ENCODE data around the gene KRT78.
"Not testable (repeated sequence)": the region's sequence is repeated elsewhere in the genome, so short reads cannot be mapped to it uniquely, and the experiment has no call there.

Gene KRT78

DNA sequence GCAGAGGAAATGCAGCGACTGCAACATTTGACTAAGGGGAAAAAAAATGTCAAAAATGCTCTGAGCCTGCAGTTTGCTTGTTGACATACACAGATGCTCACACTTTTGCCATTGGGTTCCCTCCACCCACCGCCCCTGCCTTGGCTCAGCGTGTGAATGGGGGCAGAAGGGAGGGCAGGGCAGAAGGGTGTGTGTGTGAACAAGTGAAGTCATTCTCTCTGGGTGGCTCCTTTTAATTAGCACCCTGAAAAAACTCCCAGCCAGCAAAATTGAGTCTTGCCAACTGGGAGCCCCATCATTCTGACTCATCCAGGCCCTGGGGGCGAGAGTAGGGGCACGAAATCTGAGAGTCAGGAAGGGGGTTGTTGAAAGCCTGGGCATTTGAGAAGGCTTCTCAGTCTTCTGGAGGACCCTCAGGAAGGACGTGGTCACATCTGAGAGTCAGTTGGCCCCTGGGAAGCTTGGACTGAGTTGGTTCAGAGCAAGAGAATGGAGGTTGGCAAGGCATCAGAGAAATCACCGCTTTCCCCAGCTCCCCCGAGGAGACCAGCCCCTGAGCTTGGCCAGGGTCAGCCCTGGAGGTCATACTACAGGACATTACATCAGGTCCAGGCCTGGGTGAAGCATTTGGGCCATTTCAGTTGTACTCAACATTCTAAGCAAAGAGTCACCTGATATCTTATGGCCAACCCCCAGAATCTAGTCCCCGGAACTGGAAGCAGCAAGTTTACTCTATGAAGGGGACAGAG lies 22.7 kb upstream of the KRT78 start:
- peak; percentile 24 for DNase-seq

GRCh38 chr12:52870361-52871290 lies 21.8 kb upstream of the KRT78 start:
- DNase-seq, result peak; percentile 87

DNA sequence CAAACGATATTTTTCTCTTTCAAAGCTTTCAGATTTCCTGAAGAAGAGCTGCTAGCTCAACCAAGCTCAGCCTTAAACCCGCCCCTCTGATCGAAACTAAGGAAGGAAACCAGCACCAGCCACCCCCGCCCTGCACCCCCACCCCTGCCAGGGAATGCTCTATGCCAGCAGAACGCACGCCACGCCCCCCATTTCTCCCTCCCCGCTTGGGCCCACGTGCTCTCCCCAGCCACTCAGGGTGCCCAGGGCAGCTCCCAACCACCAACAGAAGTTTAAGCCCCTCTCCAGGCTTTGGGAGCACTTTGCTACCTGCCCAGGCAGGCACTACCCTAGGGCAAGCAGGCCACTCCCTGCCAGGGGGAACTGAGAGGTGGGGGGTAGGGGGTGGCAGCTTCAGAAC lies 18.8 kb upstream of the KRT78 start:
- peak; percentile 82 for DNase-seq

GRCh38 chr12:52867152-52867551 lies 18.4 kb upstream of the KRT78 start:
- no peak for DNase-seq

- DNase-seq, result peak; percentile 70
Measured at GRCh38 chr12:52865090-52865944, 16.5 kb upstream of the KRT78 start.

DNA sequence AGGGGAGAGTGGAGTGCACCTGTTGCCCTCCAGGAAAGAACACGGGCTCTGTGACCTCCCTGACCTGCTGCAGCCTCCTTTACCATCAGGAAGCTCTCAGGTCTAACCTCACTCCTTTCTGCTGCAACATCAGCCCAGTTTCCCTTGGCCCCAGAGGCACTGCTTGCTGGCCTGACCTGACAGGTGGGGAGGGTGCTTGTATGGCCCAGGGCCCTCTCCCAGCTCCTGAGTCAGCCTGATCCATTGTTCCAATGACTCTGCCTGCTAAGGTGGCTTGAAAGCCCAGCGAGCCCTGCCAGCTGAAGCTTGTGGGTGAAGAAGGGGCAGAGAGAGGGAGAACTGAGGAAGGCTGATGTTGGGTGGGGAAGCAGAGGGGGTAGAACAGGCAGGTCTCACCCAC lies 13.2 kb upstream of the KRT78 start:
- no peak for DNase-seq

DNA sequence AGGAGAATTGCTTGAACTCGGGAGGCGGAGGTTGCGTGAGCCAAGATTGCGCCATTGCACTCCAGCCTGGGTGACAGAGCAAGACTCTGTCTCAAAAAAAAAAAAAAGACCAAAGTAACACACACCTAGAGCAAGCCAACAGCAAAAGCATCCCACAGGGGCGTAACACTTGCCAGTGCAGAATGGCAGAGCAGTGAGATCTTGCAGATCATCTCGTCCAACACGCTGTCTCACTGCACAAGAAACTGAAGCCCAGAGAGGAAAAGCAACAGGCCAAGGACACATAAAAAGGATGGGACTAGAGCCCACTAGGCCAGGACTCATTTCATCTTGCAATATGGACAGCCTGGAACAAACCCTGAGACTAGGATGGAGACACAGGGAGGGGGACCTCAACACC lies 12.7 kb upstream of the KRT78 start:
- no peak for DNase-seq

DNA sequence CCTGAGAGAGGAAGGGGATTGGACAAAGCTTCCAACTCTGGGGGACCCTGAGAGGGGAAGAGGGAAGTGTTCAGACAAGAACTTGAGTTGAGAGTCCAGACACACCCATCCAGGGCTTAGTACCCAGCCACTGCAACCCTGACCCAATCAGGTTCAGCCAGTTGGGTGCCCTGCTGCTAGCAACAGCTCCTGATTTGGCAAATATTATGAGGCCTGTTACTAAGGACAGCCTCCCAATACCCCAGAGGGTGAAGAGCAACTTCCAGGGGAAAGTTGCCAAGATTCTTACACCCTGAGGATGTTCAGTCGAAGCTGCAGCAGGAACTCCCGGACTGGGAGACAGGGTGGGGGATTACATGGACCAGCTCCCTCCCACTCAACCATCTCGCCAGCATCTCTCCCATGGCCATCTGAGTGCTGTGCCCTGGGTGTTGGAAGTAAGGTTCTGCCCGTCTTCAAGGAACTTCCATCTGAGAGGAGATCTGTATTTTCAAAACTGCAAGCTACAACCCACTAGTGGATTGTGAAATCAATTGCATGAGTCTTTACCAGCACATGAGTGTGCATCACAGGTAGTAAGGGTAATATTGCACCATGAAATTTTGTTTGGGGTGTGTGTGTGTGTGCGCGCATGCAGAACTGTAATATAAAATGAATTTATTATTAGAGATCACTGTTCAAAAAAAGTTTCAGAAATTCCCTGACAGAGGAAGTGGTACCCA lies 11.5 kb upstream of the KRT78 start:
- no peak for DNase-seq

GRCh38 chr12:52857500-52857899 lies 8.7 kb upstream of the KRT78 start:
- DNase-seq, result no peak

DNA sequence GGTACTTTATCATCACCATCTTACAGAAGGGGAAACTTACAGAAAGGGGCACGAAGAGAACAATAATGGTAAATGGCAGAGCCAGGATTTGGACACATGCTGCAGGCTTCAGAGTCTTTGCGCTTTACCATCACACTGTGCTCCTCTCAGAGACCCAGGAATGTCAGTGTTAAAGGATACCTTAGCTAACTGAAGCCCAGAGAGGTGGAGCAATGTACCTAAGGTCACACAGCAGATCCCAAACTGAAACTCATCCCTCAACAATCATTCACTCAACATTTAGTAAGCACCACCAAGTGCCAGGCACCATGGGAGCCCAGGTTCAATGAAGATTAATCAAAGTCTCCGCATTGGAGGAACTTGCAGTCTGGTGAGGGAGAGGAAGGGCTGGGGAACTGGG lies 8.0 kb upstream of the KRT78 start:
- DNase-seq, result no peak

DNA sequence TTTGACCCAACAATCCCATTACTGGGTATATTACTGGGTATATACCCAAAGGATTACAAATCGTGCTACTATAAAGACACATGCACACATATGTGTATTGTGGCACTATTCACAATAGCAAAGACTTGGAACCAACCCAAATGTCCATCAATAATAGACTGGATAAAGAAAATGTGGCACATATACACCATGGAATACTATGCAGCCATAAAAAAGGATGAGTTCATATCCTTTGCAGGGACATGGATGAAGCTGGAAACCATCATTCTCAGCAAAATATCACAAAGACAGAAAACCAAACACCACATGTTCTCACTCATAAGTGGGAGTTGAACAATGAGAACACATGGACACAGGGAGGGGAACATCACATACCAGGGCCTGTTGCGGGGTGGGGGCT lies 7.3 kb upstream of the KRT78 start:
- not testable (repeated sequence) for DNase-seq

- no peak for DNase-seq
Measured at GRCh38 chr12:52851787-52852186, 3.0 kb upstream of the KRT78 start.

DNA sequence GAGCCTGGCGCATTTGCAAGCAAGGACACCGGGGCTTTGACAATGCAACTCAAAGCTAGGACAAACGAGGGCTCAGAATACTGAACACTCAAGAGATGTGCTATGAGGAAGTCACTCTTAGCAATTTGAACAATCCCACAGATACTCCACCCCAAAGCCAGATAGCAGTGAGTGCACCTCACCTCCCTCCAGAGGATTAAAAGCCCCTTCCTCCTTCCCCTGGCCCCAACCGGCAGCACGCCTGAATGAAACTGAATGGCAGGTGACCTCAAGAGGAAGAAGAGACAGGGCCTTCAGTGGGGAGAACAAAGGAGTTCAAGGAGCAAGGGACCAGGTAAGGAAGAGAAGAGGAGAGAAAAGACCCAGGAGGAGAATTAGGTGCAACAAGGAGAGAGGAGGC lies 1.9 kb upstream of the KRT78 start:
- no peak for DNase-seq

DNA sequence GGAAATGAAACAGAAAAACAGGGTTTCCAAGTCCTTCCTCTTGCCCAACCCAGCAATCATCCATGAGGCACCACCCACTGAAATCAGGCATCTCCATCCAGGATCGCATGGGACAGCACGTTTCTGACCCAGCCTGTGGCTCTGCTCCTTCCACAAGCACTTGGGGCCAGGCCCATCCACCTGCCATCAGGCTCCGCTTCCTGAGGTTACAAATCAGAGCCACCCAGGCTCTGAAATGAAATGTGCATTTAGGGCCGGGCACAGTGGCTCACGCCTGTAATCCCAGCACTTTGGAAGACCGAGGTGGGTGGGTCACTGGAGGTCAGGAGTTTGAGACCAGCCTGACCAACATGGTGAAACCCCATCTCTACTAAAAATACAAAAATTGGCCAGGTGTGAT lies 717 bp upstream of the KRT78 start:
- DNase-seq, result no peak

GRCh38 chr12:52847335-52848102 lies 1.3 kb downstream of the KRT78 start:
- no peak for DNase-seq

DNA sequence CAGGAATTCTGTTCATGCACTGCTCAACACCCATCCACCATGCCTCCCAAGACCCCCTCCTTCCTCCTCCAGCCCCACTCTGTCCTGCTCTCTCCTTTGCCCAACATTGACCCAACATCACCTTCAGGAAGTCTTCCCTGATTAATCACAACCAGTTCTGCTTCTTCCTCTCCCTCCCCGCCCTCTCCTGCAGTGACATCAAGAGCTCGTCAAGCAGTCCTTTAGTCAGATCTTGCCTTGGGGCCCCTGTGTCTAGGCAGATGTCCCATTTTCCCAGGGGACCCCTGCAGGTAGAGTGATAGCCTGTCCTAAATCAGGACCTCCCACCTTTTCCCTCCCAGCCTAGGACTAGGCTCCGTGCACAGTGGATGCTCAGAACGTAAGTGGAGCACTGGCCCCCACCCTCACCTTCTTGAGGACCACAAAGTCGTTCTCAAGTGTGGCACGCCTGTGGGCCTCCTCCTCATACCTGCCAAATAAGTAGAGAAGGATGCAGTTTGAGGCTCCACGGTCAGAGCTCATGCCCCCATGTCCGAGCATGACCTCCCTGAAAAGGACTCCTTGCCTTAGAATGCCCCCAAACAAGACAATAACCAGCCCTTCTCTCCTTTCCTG lies 2.3 kb downstream of the KRT78 start:
- no peak for DNase-seq

- DNase-seq, result no peak
Measured at GRCh38 chr12:52845946-52846345, 2.8 kb downstream of the KRT78 start.

GRCh38 chr12:52844386-52844785 lies 4.4 kb downstream of the KRT78 start:
- DNase-seq, result no peak

DNA sequence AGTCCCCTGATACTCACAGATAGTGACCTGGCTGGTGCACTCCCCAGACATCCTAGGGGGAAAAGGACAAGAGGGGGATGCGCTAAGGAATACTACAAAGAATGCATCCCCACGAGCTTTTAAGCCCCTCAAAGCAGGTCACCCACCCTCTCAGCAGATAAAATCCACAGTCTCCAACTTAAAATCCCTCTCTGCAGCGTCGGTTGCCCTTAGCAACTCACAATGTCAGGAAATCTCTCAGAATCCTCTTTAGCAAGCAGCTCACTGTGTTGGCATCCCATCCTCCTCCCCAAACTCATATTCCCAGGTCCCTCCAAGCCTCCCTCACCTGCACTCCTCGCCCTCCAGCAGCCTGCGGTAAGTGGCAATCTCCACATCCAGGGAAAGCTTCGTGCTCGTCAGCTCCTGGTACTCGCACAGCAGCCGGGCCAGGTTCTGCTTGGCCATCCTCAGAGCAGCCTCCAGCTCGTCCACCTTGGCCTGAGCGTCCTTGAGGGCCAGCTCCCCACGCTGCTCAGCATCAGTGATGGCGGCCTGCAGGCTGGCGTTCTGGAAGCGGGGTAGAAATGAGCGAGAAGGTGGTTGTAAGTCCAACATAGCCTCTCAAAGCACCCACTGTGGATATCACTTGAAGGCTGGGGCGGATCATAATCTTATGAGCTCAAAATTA lies 9.2 kb downstream of the KRT78 start:
- DNase-seq, result no peak

- no peak for DNase-seq
Measured at GRCh38 chr12:52838609-52839435, 10.0 kb downstream of the KRT78 start.
